MCF 10A (cell line): ENCODE results near the gene AMFR. TPM values are rescaled to one million over a fixed set of nuclear protein-coding genes. Genes with fewer than 3 reads are reported as not detected.

Experiments used
- BruUV-seq: library from RNA; stranded (reverse); fragments of 400-500 nt; replicated peaks from 2 replicates; lab custom pipeline; 2021; lab: Mats Ljungman, UMichigan
- CTCF ChIA-PET: fragments of 300-600 bp; sonication (Branson Sonifier 250); formaldehyde crosslinking; extraction: SDS; loops from one replicate; lab custom pipeline; 2021; ENCODE audit warnings: antibody characterized with exemption, inconsistent platforms; lab: Yijun Ruan, JAX
- POLR2A ChIA-PET: fragments of 300-600, 350-650 bp; sonication (Branson Sonifier 250); formaldehyde crosslinking; extraction: SDS; loops from one replicate; lab custom pipeline; 2020; ENCODE audit warnings: antibody characterized with exemption, inconsistent platforms; lab: Yijun Ruan, JAX
- DNase-seq: peaks from one replicate; pipeline ENCODE4 v3.0.0-alpha.2; 2018; ENCODE audit not compliant: unreplicated experiment
- H3K27ac Mint-ChIP-seq: one replicate; pipeline ENCODE4 v1.8.0; 2022; ENCODE audit warnings: mild to moderate bottlenecking, low read depth, mixed read lengths; ENCODE audit not compliant: unreplicated experiment
- H3K27me3 Mint-ChIP-seq: one replicate; pipeline ENCODE4 v1.8.0; 2022; ENCODE audit warnings: mixed read lengths; ENCODE audit not compliant: insufficient read depth, unreplicated experiment
- H3K36me3 Mint-ChIP-seq: one replicate; pipeline ENCODE4 v1.8.0; 2022; ENCODE audit warnings: mild to moderate bottlenecking, moderate library complexity, mixed read lengths; ENCODE audit not compliant: insufficient read depth, unreplicated experiment
- H3K4me1 Mint-ChIP-seq: one replicate; pipeline ENCODE4 v1.8.0; 2022; ENCODE audit warnings: mixed read lengths; ENCODE audit not compliant: insufficient read depth, unreplicated experiment
- H3K4me3 Mint-ChIP-seq: one replicate; pipeline ENCODE4 v1.8.0; 2022; ENCODE audit warnings: mild to moderate bottlenecking, moderate library complexity, mixed read lengths; ENCODE audit not compliant: unreplicated experiment
- H3K9me3 Mint-ChIP-seq: one replicate; pipeline ENCODE4 v1.8.0; 2022; ENCODE audit warnings: mixed read lengths; ENCODE audit not compliant: unreplicated experiment
- intact Hi-C: fragments of 100-400 bp; cut with micrococcal nuclease; formaldehyde crosslinking; loops from 2 replicates; pipeline ENCODE4 v1.14.1; 2022
- total RNA-seq: library from RNA; stranded (reverse); gene quantifications from 2 replicates; pipeline ENCODE4 v1.2.3, GENCODE V29; 2022
- TF ChIP-seq, protein P1 (sequence below): fragments of 200-600 bp; IDR thresholded peaks from one replicate; pipeline ENCODE4 v1.8.0; 2022; ENCODE audit warnings: antibody characterized with exemption, mild to moderate bottlenecking; ENCODE audit not compliant: unreplicated experiment

AMFR gene
- total RNA-seq, 1 experiment from 2014 or later = 97.2 TPM

DNA sequence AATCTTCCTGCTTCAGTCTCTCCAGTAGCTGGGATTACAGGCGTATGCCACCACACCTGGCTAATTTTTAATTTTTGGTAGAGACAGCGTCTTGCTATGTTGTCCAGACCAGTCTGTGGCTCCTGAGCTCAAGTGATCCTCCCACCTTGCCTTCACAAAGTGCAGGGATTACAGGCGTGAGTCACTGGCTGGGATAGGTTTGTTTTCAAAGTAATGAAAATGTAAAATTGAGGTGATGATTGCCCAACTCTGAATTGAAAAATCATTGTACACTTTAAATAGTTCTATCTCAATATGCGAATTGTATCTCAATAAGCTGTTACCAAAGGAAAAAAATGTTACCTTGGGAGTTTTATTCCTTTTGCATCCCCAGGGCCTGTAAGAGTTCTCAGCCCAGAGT, 1.2 kb upstream of the AMFR start:
- Mint-ChIP-seq H3K36me3 (peaks cover 21% of the 10 kb centered on the region), H3K4me3 (peak overlapping the region; percentile 91), H3K27ac (peak overlapping the region; percentile 22), H3K9me3 (no peaks in the 10 kb centered on the region), H3K4me1 (peaks cover 32% of the 10 kb centered on the region), H3K27me3 (no peaks in the 10 kb centered on the region)
- peak; percentile 71 for DNase-seq
- intact Hi-C loops = loop anchor here (2.0 to 10.0 kb wide), 2 partner anchors 24 to 92 kb away; partner anchors contain the start of genes NUDT21 and OGFOD1
- BruUV-seq = no TSS peak
- TF ChIP-seq, protein P1, sequence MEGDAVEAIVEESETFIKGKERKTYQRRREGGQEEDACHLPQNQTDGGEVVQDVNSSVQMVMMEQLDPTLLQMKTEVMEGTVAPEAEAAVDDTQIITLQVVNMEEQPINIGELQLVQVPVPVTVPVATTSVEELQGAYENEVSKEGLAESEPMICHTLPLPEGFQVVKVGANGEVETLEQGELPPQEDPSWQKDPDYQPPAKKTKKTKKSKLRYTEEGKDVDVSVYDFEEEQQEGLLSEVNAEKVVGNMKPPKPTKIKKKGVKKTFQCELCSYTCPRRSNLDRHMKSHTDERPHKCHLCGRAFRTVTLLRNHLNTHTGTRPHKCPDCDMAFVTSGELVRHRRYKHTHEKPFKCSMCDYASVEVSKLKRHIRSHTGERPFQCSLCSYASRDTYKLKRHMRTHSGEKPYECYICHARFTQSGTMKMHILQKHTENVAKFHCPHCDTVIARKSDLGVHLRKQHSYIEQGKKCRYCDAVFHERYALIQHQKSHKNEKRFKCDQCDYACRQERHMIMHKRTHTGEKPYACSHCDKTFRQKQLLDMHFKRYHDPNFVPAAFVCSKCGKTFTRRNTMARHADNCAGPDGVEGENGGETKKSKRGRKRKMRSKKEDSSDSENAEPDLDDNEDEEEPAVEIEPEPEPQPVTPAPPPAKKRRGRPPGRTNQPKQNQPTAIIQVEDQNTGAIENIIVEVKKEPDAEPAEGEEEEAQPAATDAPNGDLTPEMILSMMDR = no peak
- ChIA-PET CTCF (interaction anchor here (0.6 kb wide), 1 partner anchor 581 kb away, joined by 3 read pairs; no protein-coding TSS in a partner anchor), POLR2A (interaction anchor here (0.6 to 3.8 kb wide), 16 partner anchors 8 to 507 kb away, joined by 3 to 34 read pairs (median 4); partner anchors contain the start of genes NUDT21 and OGFOD1)

DNA sequence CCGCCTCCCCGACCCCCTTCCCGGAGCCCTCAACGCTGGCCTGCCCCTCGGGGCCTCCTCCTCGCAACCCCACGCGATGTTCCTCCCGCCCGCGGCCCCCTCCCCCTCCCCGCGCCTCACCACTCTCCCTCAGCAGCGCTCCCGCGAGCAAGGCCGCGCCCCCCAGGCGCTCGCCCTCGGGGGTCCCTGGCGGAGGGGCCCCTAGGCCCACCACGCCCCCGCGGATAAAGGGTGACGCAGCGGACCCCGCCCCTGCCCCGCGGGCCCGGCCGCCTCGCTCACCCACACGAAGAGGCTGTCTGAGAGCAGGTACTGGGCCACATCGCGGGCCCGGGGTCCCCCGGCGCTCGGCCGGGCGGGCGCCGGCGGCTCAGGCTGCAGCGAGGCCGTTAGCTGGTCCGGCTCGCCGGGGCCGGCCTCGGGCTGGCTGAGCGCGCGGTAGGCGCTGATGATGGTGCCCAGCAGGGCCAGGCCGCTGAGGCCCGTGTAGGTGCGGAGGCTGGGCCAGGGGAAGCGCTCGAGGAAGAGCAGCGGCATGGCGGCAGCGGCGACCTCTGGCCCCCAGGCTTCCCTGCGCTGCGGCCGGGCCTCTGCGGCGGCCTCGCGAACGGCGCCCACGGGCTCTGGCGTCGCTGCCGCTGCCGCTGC, 430 bp downstream of the AMFR start:
- no TSS peak for BruUV-seq
- peak; percentile 22 for DNase-seq
- peaks cover 40% of the 10 kb centered on the region for H3K4me1 Mint-ChIP-seq
- no peaks in the 10 kb centered on the region for H3K9me3 Mint-ChIP-seq
- ChIA-PET POLR2A (interaction anchor here (0.7 to 3.4 kb wide), 4 partner anchors 15 to 53 kb away, joined by 3 to 34 read pairs (median 14); partner anchors contain the start of genes NUDT21 and OGFOD1), CTCF (interaction anchor here (0.6 to 0.7 kb wide), 2 partner anchors 115 to 1545 kb away, joined by 4 read pairs; no protein-coding TSS in a partner anchor)
- TF ChIP-seq, protein P1 = no peak
- H3K4me3 Mint-ChIP-seq = peak overlapping the region; percentile 91
- H3K27ac Mint-ChIP-seq = peak overlapping the region; percentile 87
- no peaks in the 10 kb centered on the region for H3K27me3 Mint-ChIP-seq
- peaks cover 5% of the 10 kb centered on the region for H3K36me3 Mint-ChIP-seq
- intact Hi-C loops = loop anchor here (10.0 kb wide), 1 partner anchor 90 kb away; no protein-coding TSS in a partner anchor

DNA sequence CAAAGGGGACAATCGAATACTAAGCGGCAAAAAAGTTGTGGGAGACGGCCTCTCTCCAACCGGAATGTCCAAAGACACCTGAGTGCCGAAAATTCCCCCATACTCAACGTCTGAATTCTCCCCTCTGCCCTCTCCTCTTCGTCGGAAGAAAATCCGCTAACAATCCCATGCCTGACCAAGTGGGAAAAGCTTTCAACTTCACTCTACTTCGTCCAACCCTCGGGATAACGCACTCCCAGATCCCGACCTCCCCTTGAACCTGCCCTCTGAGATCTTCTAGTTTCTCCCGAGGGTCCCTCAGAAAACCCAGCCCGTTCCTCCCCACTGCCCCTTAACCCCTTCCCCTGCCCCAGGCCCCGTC, 961 bp downstream of the AMFR start:
- no peaks in the 10 kb centered on the region for H3K27me3 Mint-ChIP-seq
- peaks cover 5% of the 10 kb centered on the region for H3K36me3 Mint-ChIP-seq

More for the DNA sequence above, 961 bp downstream of the AMFR start:
- CTCF ChIA-PET = interaction anchor here (0.6 to 0.9 kb wide), 2 partner anchors 41 to 1544 kb away, joined by 3 to 4 read pairs; no protein-coding TSS in a partner anchor
- peak; percentile 18 for DNase-seq
- Mint-ChIP-seq H3K9me3 (no peaks in the 10 kb centered on the region), H3K27ac (peak overlapping the region; percentile 87), H3K4me1 (peaks cover 40% of the 10 kb centered on the region), H3K4me3 (peak overlapping the region; percentile 91)
- TF ChIP-seq, protein P1 = no peak
- intact Hi-C loops = loop anchor here (10.0 kb wide), 1 partner anchor 90 kb away; no protein-coding TSS in a partner anchor
- POLR2A ChIA-PET = interaction anchor here (0.7 to 2.1 kb wide), 5 partner anchors 12 to 54 kb away, joined by 3 to 25 read pairs (median 3); partner anchors contain the start of genes NUDT21 and OGFOD1
- BruUV-seq = no TSS peak
